Measurements from ENCODE around the gene TCIRG1.

Gene TCIRG1

DNA sequence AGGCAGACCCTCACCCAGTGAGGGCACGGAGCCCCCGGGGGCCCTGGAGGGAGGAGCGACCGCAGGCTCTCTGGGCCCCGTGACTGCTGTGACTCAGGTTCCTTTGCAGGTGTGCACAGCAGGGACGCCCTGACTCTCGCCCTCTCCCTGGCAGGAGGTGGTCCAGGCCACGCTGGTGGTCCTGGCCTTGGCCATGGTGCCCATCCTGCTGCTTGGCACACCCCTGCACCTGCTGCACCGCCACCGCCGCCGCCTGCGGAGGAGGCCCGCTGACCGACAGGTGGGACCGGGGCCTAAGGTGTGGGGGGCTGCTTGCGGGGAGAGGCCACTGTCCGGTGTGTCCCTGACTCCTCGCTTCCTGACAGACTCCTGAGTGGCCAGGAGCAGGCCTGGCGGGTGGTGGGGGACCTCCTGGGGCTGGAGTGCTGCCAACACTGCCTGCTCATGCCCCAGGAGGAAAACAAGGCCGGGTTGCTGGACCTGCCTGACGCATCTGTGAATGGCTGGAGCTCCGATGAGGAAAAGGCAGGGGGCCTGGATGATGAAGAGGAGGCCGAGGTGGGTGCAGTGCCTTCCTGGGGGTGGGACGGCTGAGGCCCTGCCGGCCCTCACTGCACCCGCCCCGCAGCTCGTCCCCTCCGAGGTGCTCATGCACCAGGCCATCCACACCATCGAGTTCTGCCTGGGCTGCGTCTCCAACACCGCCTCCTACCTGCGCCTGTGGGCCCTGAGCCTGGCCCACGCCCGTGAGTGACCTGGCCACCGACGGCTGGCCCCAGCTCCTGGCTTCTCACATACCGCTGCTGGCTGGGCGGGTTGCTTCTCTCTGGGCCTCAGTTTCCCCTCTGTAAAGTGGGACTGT is 10.9 kb downstream of the TCIRG1 start:
- no peak overlapping the region for H3K27ac ChIP-seq
- no peak for DNase-seq (ENCODE audit: low read depth, low spot score)

DNA sequence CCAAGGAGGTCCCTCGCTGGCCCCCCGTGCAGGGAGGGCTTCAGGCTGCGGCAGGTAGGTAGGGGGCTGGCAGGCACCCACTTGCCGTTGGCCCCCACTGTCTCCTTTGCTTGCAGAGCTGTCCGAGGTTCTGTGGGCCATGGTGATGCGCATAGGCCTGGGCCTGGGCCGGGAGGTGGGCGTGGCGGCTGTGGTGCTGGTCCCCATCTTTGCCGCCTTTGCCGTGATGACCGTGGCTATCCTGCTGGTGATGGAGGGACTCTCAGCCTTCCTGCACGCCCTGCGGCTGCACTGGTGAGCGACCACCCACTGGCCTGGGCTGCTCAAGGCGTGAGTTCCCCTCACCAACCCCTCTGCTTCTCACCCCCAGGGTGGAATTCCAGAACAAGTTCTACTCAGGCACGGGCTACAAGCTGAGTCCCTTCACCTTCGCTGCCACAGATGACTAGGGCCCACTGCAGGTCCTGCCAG is 11.6 kb downstream of the TCIRG1 start:
- no peak for DNase-seq (ENCODE audit: low read depth, low spot score)
- no peak overlapping the region for H3K27ac ChIP-seq

DNA sequence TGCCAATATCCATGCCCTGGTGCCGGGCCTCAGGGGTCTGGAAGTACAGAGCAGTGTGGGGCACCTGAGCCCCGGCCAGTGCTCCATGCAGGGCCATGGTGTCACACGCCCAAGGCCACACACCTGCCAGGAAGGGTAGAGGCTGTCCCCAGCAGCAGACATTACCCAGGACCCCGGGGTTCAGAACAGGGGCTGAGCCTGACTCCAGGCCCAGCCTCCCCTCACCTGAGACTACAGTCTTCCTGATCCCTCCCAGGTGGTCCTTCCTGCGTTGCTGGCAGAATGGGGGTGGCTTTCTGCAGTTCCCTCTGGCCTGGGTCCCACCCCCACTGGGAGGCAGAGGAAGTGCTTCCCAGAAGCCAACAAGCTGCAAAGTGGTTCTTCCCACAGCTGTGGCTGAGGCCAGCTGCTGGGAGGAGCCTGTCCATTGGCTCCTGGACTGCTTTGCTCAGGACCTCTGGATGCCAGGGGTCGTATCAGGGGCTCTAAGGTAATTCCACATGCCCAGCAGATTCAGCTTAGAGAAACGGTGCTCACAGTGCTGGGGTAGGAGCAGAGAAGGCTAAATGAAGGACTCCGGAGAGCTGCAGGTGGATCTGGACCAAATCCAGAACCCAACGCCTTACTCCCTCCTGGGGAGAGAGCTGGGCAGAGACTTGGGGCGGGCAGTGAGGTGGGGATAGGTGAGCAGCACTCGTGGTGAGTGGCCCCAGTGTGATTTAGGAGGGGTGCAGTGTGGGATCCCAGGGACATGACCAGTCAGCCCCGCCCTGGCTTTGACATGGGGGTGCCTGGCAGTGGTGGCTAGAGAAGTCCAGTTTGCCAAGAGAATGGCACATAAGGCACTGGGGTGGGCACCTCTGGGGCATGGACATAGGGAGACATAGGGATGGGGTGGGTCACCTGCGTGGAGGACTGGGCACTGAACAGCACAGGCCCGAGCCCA is 12.6 kb downstream of the TCIRG1 start:
- H3K27ac ChIP-seq = no peak overlapping the region
- no peak for DNase-seq (ENCODE audit: low read depth, low spot score)

DNA sequence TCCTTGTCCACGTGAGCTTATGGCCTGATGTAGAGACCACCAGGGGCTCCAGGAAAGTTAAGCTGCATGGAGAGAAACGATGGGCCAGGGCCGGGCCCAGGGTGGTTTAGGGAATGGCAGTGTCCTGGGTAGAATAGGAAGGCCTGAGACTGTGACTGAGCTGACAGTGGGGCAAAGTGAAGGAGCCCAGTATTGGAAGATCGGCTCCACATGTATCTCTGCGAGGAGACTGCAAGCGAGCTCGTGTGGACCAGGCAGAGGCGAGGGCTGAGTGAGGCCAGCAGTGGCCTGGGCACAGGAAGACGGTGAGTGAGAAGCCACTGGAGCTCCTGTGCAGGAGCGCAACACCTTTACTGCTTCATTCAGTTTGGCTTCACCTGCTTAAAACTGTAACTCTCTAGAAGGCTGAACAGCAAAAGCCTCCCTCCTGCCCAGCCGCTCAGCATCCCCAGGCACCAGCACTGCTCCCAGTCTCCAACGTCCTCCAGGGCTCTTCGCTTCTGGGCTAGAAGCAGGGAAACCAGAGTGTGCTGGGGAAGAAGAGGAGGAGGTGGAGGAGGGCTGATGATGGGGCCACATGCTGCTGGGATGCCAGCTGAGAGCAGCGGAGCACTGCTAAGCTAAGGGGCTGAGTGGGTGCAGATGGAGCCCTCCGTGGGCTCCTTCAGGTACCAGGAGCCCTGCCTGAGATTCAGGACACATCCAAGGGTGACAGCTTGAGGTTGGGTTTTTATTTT is 13.5 kb downstream of the TCIRG1 start:
- DNase-seq (ENCODE audit: low read depth, low spot score) = no peak
- no peak overlapping the region for H3K27ac ChIP-seq

DNA sequence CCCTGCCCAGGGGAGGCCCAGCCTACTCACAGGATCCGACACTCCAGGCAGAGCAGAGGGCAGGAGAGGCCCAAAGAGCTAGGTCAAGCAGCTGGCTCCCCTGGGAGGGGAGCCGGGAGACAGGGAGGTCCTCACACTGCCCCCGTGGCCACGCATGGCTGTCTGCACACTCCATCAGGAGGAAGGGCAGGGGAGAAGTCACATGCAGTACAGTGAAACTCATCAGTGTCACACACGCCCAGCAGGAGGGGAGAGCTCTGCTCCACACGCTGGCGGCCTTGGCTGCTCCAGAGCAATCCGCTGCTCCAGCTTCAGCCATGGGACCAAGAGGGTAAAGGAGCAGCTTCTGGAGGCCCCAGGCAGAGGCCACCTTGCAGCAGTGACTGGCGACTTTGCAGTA is 14.3 kb downstream of the TCIRG1 start:
- no peak for DNase-seq (ENCODE audit: low read depth, low spot score)
- H3K27ac ChIP-seq = no peak overlapping the region

DNA sequence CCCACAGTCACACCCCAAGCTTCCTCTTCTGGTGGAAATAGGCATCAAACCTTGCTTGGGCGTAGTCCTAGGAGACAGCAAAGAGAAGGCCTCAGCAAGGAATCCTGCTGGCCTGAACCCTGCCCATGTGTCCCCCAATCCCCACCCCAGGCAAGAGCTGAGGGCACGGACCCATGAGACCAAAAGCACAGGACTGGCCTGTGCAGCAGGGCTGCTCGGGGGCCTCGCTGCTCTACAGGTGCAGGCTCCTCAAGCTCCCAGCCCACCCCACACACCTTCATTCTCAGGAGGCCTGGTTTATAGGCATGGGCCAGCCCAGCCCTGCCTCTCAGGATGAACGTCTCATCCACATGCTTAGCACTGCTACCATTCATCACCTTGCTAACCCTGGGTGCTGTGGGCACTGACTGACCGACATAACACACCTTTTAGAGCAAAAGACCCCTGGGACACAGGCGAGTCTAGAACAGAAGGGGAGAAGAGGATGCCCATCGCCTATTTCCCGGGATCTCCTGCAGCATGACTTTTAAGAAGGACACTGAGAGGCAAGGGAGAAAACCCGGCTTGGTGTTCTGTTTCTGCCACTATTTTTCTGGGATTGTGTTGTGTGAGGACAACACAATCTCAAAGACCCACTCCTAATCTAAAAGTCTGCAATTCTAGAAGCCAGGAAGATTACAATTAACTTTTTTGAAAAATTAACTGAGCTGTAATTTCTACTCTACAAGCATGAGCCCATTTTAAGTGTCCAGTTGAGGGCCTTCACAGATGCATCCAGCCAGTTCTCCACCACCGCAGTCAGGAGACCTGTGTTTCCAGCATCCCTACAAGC is 15.4 kb downstream of the TCIRG1 start:
- no peak for DNase-seq (ENCODE audit: low read depth, low spot score)
- no peak overlapping the region for H3K27ac ChIP-seq

DNA sequence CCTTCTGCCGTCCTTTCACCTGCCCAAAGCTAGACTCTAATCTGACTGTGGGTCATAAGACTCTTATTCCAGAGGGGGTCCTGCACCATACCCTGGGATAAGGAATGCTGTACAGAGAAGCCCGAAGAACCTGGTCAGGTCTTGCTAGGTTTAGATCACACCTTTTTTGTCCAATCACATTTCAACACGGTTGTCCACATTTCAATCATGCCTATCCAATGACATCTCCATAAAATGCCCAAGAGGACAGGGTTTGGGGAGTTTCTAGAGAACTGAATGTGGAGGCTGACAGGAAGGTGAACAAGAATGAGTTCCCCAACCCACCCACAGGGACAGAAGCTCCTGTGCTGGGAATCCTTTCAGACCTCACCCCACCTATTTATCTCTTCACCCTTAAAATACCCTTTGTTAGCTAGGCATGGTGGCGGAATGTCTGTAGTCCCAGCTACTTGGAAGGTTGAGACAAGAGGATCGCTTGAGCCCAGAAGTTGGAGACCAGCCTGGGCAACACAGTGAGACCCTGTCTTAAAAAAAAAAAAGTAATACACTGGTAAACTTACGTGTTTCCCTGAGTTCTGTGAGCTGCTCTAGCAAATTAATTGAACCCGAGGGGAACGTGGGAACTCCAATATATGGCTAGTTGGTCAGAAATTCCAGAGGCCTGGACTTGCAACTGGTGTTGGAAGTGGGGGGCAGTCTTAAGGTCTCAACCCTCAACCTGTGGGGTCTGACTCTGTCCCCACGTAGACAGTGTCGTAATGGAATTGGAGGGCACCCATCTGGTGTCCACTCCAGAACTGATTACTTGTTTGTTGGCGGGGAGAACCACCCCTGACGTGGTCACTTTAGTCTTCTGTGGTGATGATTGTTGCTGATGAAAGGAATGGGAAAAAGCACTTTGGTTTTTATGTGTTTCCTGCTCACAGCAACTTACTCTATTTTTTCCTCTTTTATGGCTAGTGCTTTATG is 17.8 kb downstream of the TCIRG1 start:
- H3K27ac ChIP-seq = no peak overlapping the region
- no peak for DNase-seq (ENCODE audit: low read depth, low spot score)

DNA sequence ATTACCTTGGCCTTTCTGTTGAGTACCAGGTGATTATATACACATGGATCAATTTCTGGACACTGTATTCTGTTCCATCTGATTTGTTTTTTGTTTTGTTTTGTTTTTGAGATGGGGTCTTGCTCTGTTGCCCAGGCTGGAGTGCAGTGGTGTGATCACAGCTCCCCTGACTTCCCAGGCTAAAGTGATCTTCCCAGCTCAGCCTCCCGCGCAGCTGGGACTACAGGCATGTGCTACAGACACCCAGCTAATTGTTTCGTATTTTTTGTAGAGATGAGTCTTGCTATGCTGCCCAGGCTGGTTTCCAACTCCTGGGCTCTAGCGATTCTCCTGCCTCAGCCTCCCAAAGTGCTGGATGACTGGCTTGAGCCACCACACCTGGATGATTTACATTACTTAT is 19.0 kb downstream of the TCIRG1 start:
- no peak for DNase-seq (ENCODE audit: low read depth, low spot score)

DNA sequence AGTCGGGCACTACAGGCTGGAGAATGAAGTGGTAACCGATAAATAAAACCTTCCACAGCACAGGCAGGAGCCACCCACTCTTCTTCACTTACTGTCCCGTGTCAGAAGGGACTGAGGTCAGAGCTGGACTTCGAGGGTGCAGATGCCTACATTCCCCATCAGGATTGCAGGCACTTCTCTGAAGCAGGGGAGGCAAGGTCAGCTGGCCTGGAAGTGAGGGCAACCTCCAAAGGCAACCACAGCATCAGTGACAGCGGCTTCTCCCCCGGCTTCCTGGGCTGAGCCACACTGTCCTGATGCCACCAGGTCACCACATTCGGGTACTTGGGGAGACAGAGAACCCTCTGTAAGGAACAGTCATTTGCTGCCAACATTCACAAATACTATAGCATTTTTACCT is 22.7 kb downstream of the TCIRG1 start:
- DNase-seq (ENCODE audit: low read depth, low spot score) = no peak
- no peak overlapping the region for H3K27ac ChIP-seq

More for the DNA sequence above, 19.0 kb downstream of the TCIRG1 start:
- no peak overlapping the region for H3K27ac ChIP-seq

DNA sequence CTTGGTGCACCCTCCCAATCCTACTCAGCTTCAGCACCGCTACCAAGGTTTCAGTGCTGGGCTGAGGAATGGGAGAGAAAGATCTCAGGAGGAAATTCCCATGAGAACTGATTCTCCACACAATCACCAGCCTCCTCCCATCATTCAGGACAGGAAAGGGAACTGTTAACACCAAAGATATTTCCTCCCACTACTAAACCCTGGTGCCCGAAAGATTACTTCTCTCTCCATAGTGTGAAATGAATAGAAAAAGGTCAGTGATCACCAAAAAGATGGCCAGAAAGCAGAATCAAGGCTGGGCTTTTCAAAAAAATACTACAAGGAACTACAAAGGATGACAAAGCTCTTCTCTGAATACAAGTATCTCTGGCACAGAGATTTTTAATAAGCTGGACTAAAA is 26.1 kb downstream of the TCIRG1 start:
- DNase-seq (ENCODE audit: low read depth, low spot score) = no peak
- no peak overlapping the region for H3K27ac ChIP-seq

DNA sequence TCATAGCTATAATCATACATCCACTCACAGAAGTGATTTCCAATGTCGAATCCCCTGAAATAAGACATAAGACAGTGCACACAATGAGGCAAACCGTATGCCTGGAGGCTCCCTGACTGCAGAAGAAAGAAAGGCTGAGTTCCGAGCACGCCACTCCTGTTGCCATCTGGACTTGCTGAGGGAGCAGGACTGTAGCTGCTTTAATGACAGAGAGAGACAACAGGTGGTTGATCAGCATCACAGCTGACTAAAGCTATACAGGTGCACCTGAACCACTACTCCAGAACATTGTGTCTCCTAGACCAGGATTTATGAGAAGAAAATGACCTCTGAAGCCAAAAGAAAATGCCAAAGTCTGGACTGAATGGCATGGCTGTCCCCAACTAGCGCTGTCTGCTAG is 27.0 kb downstream of the TCIRG1 start:
- H3K27ac ChIP-seq = no peak overlapping the region
- no peak for DNase-seq (ENCODE audit: low read depth, low spot score)

DNA sequence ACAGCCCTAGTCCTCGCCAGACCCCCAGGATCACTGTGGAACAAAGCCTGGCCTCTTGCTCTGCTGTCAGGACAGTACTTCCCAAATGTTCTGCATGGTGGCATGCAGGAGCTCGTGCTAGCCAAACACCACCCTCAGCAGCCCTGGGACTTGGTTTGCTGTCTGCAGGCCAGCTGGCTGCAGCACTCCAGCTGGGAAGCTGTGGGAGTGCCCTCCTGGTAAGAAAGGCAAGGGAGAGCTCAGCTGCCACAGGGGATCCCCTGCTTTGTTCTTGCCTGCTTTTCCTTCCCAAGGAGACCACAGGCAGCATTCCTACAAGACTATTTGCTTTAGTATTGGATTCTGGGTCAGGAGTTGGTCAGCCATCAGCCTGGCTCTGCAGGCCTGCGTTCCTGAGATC is 27.9 kb downstream of the TCIRG1 start:
- no peak for DNase-seq (ENCODE audit: low read depth, low spot score)
- H3K27ac ChIP-seq = no peak overlapping the region

DNA sequence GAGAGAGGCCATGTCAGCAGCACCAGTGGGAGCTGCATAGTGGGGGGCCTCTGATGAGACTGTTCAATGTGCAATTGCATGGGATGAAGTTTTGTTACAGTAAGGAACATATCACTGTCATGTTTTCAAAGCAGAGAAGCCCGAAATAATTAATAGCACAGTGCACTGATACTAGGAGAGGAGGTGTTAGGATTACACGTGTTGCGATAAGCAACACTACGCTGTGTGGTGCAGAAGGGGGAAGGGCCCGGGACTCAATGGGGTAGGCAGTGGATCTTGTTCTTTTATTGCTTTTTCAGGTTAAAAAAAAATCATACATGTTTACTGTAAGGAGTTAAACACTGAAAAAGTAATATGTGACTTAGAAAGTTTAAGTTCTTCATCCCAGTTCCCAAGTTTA is 29.2 kb downstream of the TCIRG1 start:
- DNase-seq (ENCODE audit: low read depth, low spot score) = no peak

DNA sequence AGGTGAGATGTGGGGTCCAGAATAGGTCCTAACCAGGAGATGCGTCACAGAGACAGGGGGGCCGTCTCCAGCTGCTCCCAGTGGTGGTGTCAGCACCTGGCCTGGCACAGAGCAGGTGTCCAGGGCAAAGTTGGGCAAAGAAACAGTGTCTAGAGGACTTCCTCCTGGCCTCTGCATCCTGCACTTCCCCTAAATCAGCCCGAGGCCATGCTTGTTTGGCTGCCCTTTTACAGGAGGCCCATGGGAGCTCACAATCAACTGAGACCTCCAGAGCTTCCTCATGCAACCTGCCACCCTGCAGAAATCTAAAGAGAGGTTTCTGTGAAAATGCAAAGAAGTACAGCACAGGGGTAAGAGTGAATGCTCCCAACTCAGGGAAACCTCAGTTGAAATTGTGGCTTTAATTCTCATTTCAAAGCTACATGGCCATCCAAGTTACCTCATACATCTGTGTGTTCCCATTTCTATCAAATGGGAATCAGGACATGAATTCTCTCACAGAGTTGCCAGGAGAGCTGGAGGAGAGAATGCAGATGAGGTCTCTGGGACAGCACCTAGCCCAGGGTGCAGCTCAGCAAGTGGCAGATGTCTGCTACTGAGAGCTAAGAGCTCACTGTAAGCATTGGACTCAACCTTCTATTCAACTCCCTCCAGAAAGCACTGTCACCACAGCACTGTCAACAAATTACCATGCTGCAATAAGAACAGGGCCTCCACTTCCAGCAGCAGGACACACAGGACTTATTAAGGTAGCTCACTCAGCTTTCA is 32.6 kb downstream of the TCIRG1 start:
- H3K27ac ChIP-seq = no peak overlapping the region
- no peak for DNase-seq (ENCODE audit: low read depth, low spot score)

More for the DNA sequence above, 29.2 kb downstream of the TCIRG1 start:
- H3K27ac ChIP-seq = no peak overlapping the region

DNA sequence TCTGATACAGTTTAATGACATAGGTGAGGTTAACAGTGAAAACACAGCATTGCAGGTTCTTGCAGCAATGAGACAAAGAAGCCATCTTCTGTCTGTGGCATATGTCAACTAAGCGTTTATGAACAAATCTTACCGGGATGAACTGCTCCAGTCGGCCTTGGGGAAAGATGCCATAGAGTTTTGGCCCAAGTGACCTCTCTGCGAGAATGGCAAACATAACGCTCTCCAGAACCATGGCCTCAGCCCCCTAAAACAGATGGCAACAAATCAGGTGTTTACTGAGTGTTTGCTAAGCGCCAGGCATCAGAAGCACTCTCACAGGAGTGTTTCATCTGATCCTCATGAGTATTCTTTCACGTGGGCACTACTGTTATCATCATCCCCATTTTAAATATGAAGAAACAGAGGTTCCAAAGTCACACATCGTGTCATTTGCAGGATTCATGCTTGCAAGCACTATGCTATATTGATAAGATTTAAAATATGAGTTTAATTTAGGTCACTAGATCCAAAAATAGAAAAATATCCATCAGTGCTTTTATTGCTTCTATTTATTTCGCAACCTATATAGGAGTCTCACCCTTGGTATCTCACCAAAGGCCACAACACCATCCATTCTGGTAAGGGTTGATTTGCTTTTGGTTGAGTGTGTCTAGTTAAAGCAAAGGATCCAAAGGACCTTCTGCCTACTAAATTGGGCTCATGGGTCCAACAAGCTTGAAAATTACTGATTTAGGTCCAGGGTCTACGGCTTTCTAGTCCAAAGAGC is 35.9 kb downstream of the TCIRG1 start:
- no peak for DNase-seq (ENCODE audit: low read depth, low spot score)
- no peak overlapping the region for H3K27ac ChIP-seq

DNA sequence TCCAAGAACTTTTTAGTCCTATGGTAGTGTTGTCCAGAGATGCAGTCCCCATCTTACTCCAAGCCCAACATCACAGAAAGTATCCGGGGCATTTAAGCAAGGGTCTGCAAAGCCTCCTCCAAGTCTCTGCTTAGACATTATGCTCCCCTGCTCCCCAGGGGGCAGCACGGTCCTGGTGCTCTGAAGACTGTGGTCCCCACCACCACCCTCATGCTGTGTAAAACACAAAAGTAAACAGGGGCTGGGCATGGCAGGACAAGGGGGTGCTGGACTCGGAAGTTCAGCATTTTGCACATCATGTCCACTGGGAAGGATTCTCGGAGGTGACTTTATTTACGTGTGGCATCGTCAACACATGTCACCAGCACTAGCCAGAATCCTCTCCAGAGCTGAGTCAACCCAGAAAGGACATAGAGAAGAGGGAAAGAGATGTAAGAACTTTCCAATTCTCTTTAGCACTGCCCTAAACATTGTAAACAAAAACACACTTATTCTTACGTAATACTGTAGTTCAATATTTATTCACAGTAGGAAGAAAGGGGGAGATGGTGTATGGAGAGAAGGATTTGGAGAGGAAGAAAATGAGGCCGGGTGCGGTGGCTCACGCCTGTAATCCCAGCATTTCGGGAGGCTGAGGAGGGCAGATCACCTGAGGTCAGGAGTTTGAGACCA is 37.7 kb downstream of the TCIRG1 start:
- no peak for DNase-seq (ENCODE audit: low read depth, low spot score)
- H3K27ac ChIP-seq = no peak overlapping the region
